B cell (primary cell): ENCODE results near the gene ATP13A5. TPM values are rescaled to one million over a fixed set of nuclear protein-coding genes. Genes with fewer than 3 reads are reported as not detected.

ENCODE experiments used
- ATAC-seq: fragments of 200-7000 bp; cut with Tn5 transposase; one replicate; pipeline ENCODE4 v1.10.0; 2021; ENCODE audit warnings: low read depth, mild to moderate bottlenecking, moderate number of reproducible peaks, moderate library complexity
- CTCF ChIA-PET: fragments of 350-600 bp; sonication (Branson Sonifier 250); formaldehyde crosslinking; loops from one replicate; lab custom pipeline; 2021; ENCODE audit warnings: antibody characterized with exemption, inconsistent platforms; lab: Charles Lee
- POLR2A ChIA-PET: fragments of 350-600 bp; sonication (Branson Sonifier 250); formaldehyde crosslinking; loops from one replicate; lab custom pipeline; 2021; ENCODE audit warnings: antibody characterized with exemption; lab: Charles Lee
- DNase-seq: peaks from one replicate; pipeline ENCODE4 v3.0.0; 2013
- H2AFZ ChIP-seq: 2 replicates; pipeline ENCODE4 v1.6.1; 2012; ENCODE audit warnings: mild to moderate bottlenecking, low read depth, low read length; ENCODE audit not compliant: insufficient read depth, poor library complexity, severe bottlenecking
- H3K27ac ChIP-seq, 2 donors: 1 replicate in 1 of 2; 2 replicates in 1 of 2; pipeline ENCODE4 v1.5.1; 2012 to 2013; ENCODE audit warnings: low read length in 2 of 2, mild to moderate bottlenecking in 2 of 2, moderate library complexity in 1 of 2
- H3K27me3 ChIP-seq, 4 experiments: fragments of 200-600 bp in 1 of 4; sonication (generic) in 1 of 4; replicated peaks in 1 of 4; 1 replicate in 2 of 4; 2 replicates in 2 of 4; pipeline versions ENCODE4 v1.6.1 to v1.7.0; 2013 to 2016; ENCODE audit warnings: low read length in 3 of 4, mild to moderate bottlenecking in 2 of 4, mixed read lengths in 1 of 4, moderate library complexity in 1 of 4; ENCODE audit not compliant: insufficient read depth in 4 of 4, control insufficient read depth in 3 of 4; ENCODE audit errors: control extremely low read depth in 1 of 4
- H3K36me3 ChIP-seq, 2 experiments: replicated peaks in 1 of 2; 1 replicate in 1 of 2; 2 replicates in 1 of 2; pipeline versions ENCODE4 v1.6.1 to v1.7.1; 2013; ENCODE audit warnings: low read length in 1 of 2; ENCODE audit not compliant: insufficient read depth in 2 of 2, control insufficient read depth in 1 of 2; ENCODE audit errors: control extremely low read depth in 1 of 2, extremely low read depth in 1 of 2
- H3K4me1 ChIP-seq, 2 donors: fragments of 200-600 bp in 1 of 2; sonication (generic) in 1 of 2; 1 replicate in 1 of 2; 2 replicates in 1 of 2; pipeline versions ENCODE4 v1.5.1 to v1.6.1; 2013 to 2017; ENCODE audit warnings: low read length in 2 of 2; ENCODE audit not compliant: control insufficient read depth in 2 of 2, insufficient read depth in 2 of 2
- H3K4me2 ChIP-seq: replicated peaks from 2 replicates; pipeline ENCODE3; 2012; ENCODE audit warnings: mild to moderate bottlenecking, low read depth, low read length; ENCODE audit not compliant: poor library complexity, severe bottlenecking
- H3K4me3 ChIP-seq, 5 experiments: fragments of 200-600 bp in 1 of 5; sonication (generic) in 1 of 5; 1 replicate in 3 of 5; 2 replicates in 2 of 5; pipeline versions ENCODE4 v1.5.1 to v1.7.0; 2011 to 2016; ENCODE audit warnings: low read length in 4 of 5, mild to moderate bottlenecking in 4 of 5, low read depth in 2 of 5, control low read depth in 1 of 5, moderate library complexity in 1 of 5; ENCODE audit not compliant: insufficient read depth in 1 of 5; ENCODE audit errors: control extremely low read depth in 1 of 5, extremely low read depth in 1 of 5
- H3K79me2 ChIP-seq: fragments of 200-600 bp; sonication (generic); one replicate; pipeline ENCODE4 v1.6.0; 2016; ENCODE audit warnings: low read length; ENCODE audit not compliant: control insufficient read depth, insufficient read depth
- H3K9ac ChIP-seq: fragments of 200-600 bp; sonication (generic); 2 replicates; pipeline ENCODE4 v1.6.1; 2017; ENCODE audit warnings: mild to moderate bottlenecking, low read length, moderate library complexity
- H3K9me3 ChIP-seq, 3 donors: one replicate each; pipeline versions ENCODE4 v1.6.1 to v1.7.1; 2013; ENCODE audit warnings: low read length in 2 of 3; ENCODE audit not compliant: control insufficient read depth in 2 of 3, insufficient read depth in 1 of 3; ENCODE audit errors: control extremely low read depth in 1 of 3
- H4K20me1 ChIP-seq: 2 replicates; pipeline ENCODE4 v1.6.0; 2012; ENCODE audit warnings: mild to moderate bottlenecking, low read length; ENCODE audit not compliant: insufficient read depth, control insufficient read depth, poor library complexity, severe bottlenecking
- H3K27ac Mint-ChIP-seq: one replicate; pipeline ENCODE4 v1.8.0; 2021; ENCODE audit warnings: mixed read lengths
- H3K27me3 Mint-ChIP-seq: one replicate; pipeline ENCODE4 v1.8.0; 2021; ENCODE audit warnings: mixed read lengths
- H3K4me1 Mint-ChIP-seq: one replicate; pipeline ENCODE4 v1.8.0; 2021; ENCODE audit warnings: mixed read lengths
- H3K4me3 Mint-ChIP-seq: one replicate; pipeline ENCODE4 v1.8.0; 2021; ENCODE audit warnings: mixed read lengths
- H3K9me3 Mint-ChIP-seq: one replicate; pipeline ENCODE4 v1.8.0; 2022; ENCODE audit warnings: mixed read lengths; ENCODE audit not compliant: insufficient read depth
- EZH2 ChIP-seq: IDR thresholded peaks from 2 replicates; pipeline ENCODE4 v1.6.1; 2012; ENCODE audit warnings: borderline replicate concordance, low read depth, mild to moderate bottlenecking, moderate library complexity, low read length; ENCODE audit not compliant: insufficient read depth, poor library complexity, severe bottlenecking
- WGBS: methylation state at CpG from one replicate; pipeline ENCODE4 v1.1.5; 2013; ENCODE audit warnings: missing lambda C conversion rate; ENCODE audit not compliant: insufficient coverage; 5-methylcytosine and 5-hydroxymethylcytosine counted together
- intact Hi-C: fragments of 100-400 bp; cut with micrococcal nuclease; formaldehyde crosslinking; loops from one replicate; pipeline ENCODE4 v1.10.0; 2022
- polyA plus RNA-seq: library from polyadenylated mRNA; depleted of rRNA; stranded (reverse); fragments of >200 nt; gene quantifications from 2 replicates; pipeline ENCODE4 v1.2.3, GENCODE V29; 2012
- total RNA-seq, 2 donors: library from RNA; stranded (reverse); fragments of 120-200 nt in 1 of 2; gene quantifications; 1 replicate in 1 of 2; 2 replicates in 1 of 2; pipeline versions ENCODE4 v1.2.3 to v1.2.4, GENCODE V29; 2013 to 2022
- TF ChIP-seq, protein P1 (sequence below): fragments of 200-600 bp; IDR thresholded peaks from one replicate; pipeline ENCODE4 v1.8.0; 2022; ENCODE audit warnings: antibody characterized with exemption, mild to moderate bottlenecking

The ATP13A5 gene
- total and polyA plus RNA-seq, 2 donors (not counting 1 experiment from before 2014, with no cell fraction given), result 0.12 TPM; not detected in 1

DNA sequence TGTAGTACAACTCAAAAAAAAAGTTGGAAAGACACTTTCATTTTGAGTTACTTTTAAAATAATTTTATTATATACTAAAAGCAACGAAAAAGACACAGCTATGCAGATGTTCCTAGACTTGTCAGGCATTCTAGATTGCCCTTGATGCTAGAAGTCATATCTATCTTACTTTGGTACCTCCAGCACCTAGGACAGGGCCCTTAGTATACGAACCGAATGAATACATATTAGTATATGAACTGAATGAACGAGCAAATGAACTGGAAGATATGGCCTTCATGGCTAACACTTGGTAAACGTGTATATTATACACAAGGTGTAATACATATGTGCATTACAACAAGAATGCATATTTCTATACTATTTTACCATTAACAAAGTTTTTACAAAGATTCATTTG, 24.1 kb downstream of the ATP13A5 start:
- Mint-ChIP-seq H3K4me1 (no peaks in the 10 kb centered on the region), H3K9me3 (no peaks in the 10 kb centered on the region), H3K27me3 (no peaks in the 10 kb centered on the region), H3K27ac (no peak overlapping the region), H3K4me3 (no peak overlapping the region)
- no peaks in the 10 kb centered on the region for H3K27me3 ChIP-seq
- H3K27ac ChIP-seq, result no peak overlapping the region
- no peaks in the 10 kb centered on the region for H4K20me1 ChIP-seq
- H3K36me3 ChIP-seq, result no peaks in the 10 kb centered on the region
- H2AFZ ChIP-seq, result no peak overlapping the region
- H3K4me2 ChIP-seq, result no peak overlapping the region
- no peaks in the 10 kb centered on the region for H3K79me2 ChIP-seq
- DNase-seq, result no peak
- ChIA-PET CTCF (no interaction called here), POLR2A (no interaction called here)
- TF ChIP-seq EZH2, result no peak
- TF ChIP-seq, protein P1, sequence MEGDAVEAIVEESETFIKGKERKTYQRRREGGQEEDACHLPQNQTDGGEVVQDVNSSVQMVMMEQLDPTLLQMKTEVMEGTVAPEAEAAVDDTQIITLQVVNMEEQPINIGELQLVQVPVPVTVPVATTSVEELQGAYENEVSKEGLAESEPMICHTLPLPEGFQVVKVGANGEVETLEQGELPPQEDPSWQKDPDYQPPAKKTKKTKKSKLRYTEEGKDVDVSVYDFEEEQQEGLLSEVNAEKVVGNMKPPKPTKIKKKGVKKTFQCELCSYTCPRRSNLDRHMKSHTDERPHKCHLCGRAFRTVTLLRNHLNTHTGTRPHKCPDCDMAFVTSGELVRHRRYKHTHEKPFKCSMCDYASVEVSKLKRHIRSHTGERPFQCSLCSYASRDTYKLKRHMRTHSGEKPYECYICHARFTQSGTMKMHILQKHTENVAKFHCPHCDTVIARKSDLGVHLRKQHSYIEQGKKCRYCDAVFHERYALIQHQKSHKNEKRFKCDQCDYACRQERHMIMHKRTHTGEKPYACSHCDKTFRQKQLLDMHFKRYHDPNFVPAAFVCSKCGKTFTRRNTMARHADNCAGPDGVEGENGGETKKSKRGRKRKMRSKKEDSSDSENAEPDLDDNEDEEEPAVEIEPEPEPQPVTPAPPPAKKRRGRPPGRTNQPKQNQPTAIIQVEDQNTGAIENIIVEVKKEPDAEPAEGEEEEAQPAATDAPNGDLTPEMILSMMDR, result no peak
- no peaks in the 10 kb centered on the region for H3K4me1 ChIP-seq
- intact Hi-C loops, result no loop called here
- H3K9me3 ChIP-seq, result no peaks in the 10 kb centered on the region
- no peak for ATAC-seq
- no CpG with 5 or more reads among the region's 5 CpGs for WGBS
- H3K4me3 ChIP-seq, result no peak overlapping the region
- H3K9ac ChIP-seq, result no peak overlapping the region

DNA sequence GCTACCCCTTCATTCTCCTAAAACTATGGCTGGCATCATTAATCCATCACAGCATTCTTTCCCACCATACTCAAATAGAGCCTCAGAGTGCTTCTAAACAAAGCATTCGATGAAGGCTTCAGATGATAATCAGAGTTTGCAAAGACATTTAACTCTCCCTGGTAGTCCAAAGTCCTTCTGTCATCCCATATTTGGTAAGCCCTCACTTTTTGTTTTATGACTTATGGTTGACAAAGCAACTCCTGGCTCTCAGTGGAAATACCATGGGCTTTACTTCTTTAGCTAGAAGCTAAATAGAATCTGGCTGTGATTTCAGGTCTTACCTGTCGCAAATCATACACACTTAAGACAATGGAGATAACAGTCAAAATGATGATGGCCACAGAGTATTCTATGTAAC, 27.8 kb downstream of the ATP13A5 start:
- Histone ChIP-seq H3K79me2 (no peaks in the 10 kb centered on the region), H3K27me3 (no peaks in the 10 kb centered on the region), H3K4me3 (no peak overlapping the region), H3K9me3 (no peaks in the 10 kb centered on the region), H4K20me1 (no peaks in the 10 kb centered on the region), H3K9ac (no peak overlapping the region), H3K4me1 (no peaks in the 10 kb centered on the region), H3K4me2 (no peak overlapping the region), H3K36me3 (no peaks in the 10 kb centered on the region), H2AFZ (no peak overlapping the region), H3K27ac (no peak overlapping the region)
- Mint-ChIP-seq H3K4me1 (no peaks in the 10 kb centered on the region), H3K9me3 (no peaks in the 10 kb centered on the region), H3K4me3 (no peak overlapping the region), H3K27me3 (peaks cover 6% of the 10 kb centered on the region), H3K27ac (no peak overlapping the region)
- intact Hi-C loops, result no loop called here
- DNase-seq, result no peak
- whole genome bisulfite sequencing, result 100% methylated on average over 1 of the region's 2 CpGs
- no peak for ATAC-seq
- ChIA-PET CTCF (interaction anchor here (0.9 kb wide), 1 partner anchor 312 kb away, joined by 3 read pairs; no protein-coding TSS in a partner anchor), POLR2A (no interaction called here)
- TF ChIP-seq, protein P1, result no peak
- no peak for TF ChIP-seq EZH2
